WERI-Rb-1 (cell line): ENCODE measurements around the gene LNPK.

ENCODE experiments used
- DNase-seq: peaks from one replicate; pipeline ENCODE4 v3.0.0-alpha.2; 2020
- H3K27ac ChIP-seq: fragments of 250-450 bp; sonication (Bioruptor Pico); 2 replicates; pipeline ENCODE4 v1.5.1; 2020; ENCODE audit warnings: mild to moderate bottlenecking, moderate library complexity
- H3K27me3 ChIP-seq: fragments of 250-450 bp; sonication (Bioruptor Pico); 2 replicates; pipeline ENCODE4 v1.5.1; 2021; ENCODE audit warnings: mild to moderate bottlenecking, low read depth, moderate library complexity; ENCODE audit not compliant: insufficient read depth, severe bottlenecking
- H3K36me3 ChIP-seq: fragments of 250-450 bp; sonication (Bioruptor Pico); 2 replicates; pipeline ENCODE4 v1.5.1; 2020; ENCODE audit warnings: mild to moderate bottlenecking, moderate library complexity
- H3K4me3 ChIP-seq: 2 replicates; pipeline ENCODE4 v1.5.1; 2011; ENCODE audit warnings: low read depth, mild to moderate bottlenecking, control low read depth, low read length
- H3K9me3 ChIP-seq: fragments of 250-450 bp; sonication (Bioruptor Pico); 2 replicates; pipeline ENCODE4 v1.5.1; 2021; ENCODE audit warnings: mild to moderate bottlenecking, moderate library complexity; ENCODE audit not compliant: severe bottlenecking
- TF ChIP-seq, protein P1 (sequence below): IDR thresholded peaks from 2 replicates; pipeline ENCODE4 v1.5.1; 2011; ENCODE audit warnings: low read depth, mild to moderate bottlenecking, control low read depth, inconsistent platforms, low read length

Gene LNPK

DNA sequence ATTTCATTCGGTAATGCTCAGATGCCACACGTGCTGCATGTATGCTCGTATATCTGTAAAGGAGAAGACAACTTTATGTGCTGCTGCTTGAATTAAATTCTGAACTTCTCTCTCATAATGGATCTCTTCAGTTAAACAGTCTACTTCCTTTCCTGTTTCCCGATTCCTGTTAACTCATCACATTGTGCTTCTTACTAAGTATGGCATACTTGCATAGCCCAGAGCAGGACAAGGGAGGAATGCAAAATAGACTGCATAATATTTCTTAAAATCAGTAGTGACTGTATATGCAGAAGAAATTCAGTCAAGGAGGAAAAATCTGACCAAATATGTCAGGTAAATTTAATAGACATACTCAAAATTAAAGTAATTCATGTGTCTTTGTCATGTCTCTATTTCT, 23.9 kb upstream of the LNPK start:
- Histone ChIP-seq H3K27me3 (no peaks in the 10 kb centered on the region), H3K9me3 (peaks cover 3% of the 10 kb centered on the region), H3K4me3 (no peak overlapping the region)

DNA sequence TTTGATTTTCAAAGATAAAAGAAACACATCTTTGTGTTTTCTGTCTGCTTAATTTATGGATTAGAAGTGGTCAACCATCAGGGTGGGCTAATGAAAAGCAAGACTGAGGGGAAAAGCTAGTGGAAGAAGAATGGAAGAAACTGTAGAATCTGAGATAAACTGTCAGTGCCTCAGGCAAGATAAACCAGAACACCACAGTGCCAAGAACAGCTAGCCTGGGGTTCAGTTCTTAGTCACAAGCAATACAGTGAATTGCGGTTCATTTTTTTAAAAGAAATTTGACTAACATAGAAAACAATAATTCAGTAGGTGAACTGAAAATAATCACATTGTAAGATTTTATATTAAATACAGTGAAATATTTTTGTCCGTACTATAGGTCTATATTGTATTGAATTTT, 22.0 kb upstream of the LNPK start:
- H3K4me3 ChIP-seq, result no peak overlapping the region
- no peak overlapping the region for H3K27ac ChIP-seq
- no peaks in the 10 kb centered on the region for H3K36me3 ChIP-seq
- DNase-seq, result no peak
- peaks cover 3% of the 10 kb centered on the region for H3K9me3 ChIP-seq
- TF ChIP-seq, protein P1, sequence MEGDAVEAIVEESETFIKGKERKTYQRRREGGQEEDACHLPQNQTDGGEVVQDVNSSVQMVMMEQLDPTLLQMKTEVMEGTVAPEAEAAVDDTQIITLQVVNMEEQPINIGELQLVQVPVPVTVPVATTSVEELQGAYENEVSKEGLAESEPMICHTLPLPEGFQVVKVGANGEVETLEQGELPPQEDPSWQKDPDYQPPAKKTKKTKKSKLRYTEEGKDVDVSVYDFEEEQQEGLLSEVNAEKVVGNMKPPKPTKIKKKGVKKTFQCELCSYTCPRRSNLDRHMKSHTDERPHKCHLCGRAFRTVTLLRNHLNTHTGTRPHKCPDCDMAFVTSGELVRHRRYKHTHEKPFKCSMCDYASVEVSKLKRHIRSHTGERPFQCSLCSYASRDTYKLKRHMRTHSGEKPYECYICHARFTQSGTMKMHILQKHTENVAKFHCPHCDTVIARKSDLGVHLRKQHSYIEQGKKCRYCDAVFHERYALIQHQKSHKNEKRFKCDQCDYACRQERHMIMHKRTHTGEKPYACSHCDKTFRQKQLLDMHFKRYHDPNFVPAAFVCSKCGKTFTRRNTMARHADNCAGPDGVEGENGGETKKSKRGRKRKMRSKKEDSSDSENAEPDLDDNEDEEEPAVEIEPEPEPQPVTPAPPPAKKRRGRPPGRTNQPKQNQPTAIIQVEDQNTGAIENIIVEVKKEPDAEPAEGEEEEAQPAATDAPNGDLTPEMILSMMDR, result no peak
- H3K27me3 ChIP-seq, result no peaks in the 10 kb centered on the region

More for the DNA sequence above, 23.9 kb upstream of the LNPK start:
- Histone ChIP-seq H3K36me3 (no peaks in the 10 kb centered on the region), H3K27ac (no peak overlapping the region)
- TF ChIP-seq, protein P1, result no peak
- no peak for DNase-seq

DNA sequence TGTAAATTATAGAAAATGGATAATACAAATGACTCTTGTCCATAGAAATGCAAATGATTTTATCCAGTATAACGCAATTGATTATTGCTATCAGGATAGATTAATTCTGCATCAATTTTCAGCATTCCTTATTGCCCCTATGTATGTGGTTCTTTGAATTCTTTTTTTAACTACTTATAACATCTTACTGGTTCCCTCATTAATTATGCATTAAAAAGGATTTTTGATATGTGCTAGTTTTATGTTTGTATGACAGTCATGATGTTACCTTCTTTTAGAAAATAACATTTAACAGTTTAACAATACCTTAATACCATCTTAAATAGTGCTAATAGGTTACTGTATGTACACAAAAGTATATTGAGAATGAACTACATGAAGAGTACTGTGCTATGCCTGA, 20.0 kb upstream of the LNPK start:
- Histone ChIP-seq H3K27ac (no peak overlapping the region), H3K27me3 (no peaks in the 10 kb centered on the region), H3K9me3 (no peaks in the 10 kb centered on the region), H3K4me3 (no peak overlapping the region), H3K36me3 (no peaks in the 10 kb centered on the region)
- TF ChIP-seq, protein P1, result no peak
- no peak for DNase-seq

DNA sequence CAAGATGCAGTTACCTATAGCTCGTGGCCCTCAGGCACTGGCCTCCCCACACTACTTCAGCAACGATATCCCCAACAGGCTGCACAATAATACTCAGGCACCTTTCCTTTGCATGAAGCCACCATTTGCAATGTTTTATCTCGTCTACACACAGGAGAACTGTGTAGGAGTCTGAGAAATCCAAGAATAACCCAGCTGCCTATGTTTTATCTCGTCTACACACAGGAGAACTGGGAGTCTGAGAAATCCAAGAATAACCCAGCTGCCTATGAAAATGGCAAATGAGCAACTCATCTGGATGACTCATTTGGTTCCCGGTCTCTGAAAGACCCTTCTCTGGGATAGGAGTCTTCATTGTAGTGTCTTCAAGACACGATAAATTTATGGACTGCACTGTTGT, 18.3 kb upstream of the LNPK start:
- Histone ChIP-seq H3K27ac (no peak overlapping the region), H3K36me3 (no peaks in the 10 kb centered on the region), H3K27me3 (no peaks in the 10 kb centered on the region), H3K9me3 (no peaks in the 10 kb centered on the region), H3K4me3 (no peak overlapping the region)
- TF ChIP-seq, protein P1, result no peak
- DNase-seq, result no peak

DNA sequence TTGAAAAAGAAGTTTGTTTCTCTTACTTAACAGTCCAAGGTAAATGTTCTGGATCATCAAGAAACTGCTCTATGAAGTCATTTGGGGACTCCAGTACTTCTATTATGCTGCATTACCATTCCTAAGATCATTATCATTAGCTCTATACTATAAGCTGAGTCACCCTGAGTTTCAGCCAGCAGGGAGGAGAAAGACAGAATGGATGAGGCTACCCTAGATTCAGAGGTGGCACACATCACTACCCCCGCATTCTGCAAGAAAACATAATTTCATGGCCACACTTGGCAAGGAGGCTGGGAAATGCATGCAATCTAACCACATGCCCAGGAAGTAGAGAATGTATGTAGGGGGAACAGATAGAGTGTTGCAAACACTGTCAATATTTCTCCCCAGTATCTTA, 16.6 kb upstream of the LNPK start:
- TF ChIP-seq, protein P1, result no peak
- Histone ChIP-seq H3K36me3 (no peaks in the 10 kb centered on the region), H3K27me3 (no peaks in the 10 kb centered on the region), H3K27ac (no peak overlapping the region), H3K9me3 (no peaks in the 10 kb centered on the region), H3K4me3 (no peak overlapping the region)
- no peak for DNase-seq

DNA sequence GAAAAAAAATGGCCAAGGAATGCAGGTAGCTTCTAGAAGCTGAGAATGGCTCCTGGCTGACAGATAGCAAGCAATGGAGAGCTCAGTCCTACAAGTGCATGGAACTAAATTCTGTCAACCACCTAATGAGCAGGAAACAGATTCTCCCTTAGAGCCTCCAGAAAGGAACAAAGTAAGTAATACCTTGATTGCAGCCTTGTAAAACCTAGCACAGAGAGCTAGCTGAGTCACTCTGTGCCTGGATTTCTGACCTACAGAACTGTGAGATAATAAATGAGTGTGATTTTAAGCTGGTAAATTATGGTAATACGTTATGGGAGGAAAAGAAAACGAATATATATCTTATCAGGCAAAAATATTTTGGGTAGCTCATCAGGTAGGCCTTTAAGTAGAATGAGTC, 7.4 kb upstream of the LNPK start:
- TF ChIP-seq, protein P1, result no peak
- Histone ChIP-seq H3K27me3 (no peaks in the 10 kb centered on the region), H3K27ac (no peak overlapping the region), H3K4me3 (no peak overlapping the region), H3K36me3 (no peaks in the 10 kb centered on the region), H3K9me3 (no peaks in the 10 kb centered on the region)
- DNase-seq, result no peak
